MM.1S (cell line): ENCODE data around the gene ZBTB37.
"Not testable (repeated sequence)": the region's sequence is repeated elsewhere in the genome, so short reads cannot be mapped to it uniquely, and the experiment has no call there.

Experiments
- DNase-seq: peaks from one replicate; pipeline ENCODE4 v3.0.0-alpha.2; 2015
- H2AFZ ChIP-seq: fragments of 300-600 bp; sonication (generic); 2 replicates; pipeline ENCODE4 v1.6.0; 2016; ENCODE audit warnings: antibody characterized with exemption, low read length
- H3F3A ChIP-seq: fragments of 300-600 bp; sonication (generic); 2 replicates; pipeline ENCODE4 v1.6.1; 2016; ENCODE audit warnings: mild to moderate bottlenecking, antibody characterized with exemption, low read length, moderate library complexity, mixed read lengths; ENCODE audit not compliant: insufficient read depth
- H3K27ac ChIP-seq: fragments of 300-600 bp; sonication (generic); 2 replicates; pipeline ENCODE4 v1.5.1; 2016; ENCODE audit warnings: mild to moderate bottlenecking, low read length
- H3K27me3 ChIP-seq: fragments of 300-600 bp; sonication (generic); replicated peaks from 2 replicates; pipeline ENCODE4 v1.6.0; 2016; ENCODE audit warnings: low read length; ENCODE audit not compliant: insufficient read depth
- H3K36me3 ChIP-seq: fragments of 300-600 bp; sonication (generic); replicated peaks from 2 replicates; pipeline ENCODE4 v1.6.1; 2016; ENCODE audit warnings: mild to moderate bottlenecking, low read length, mixed read lengths; ENCODE audit not compliant: insufficient read depth
- H3K4me1 ChIP-seq: fragments of 300-600 bp; sonication (generic); 2 replicates; pipeline ENCODE4 v1.6.1; 2016; ENCODE audit warnings: low read length, mixed read lengths
- H3K4me2 ChIP-seq: fragments of 300-600 bp; sonication (generic); 2 replicates; pipeline ENCODE4 v1.6.0; 2016; ENCODE audit warnings: low read depth, low read length
- H3K4me3 ChIP-seq: fragments of 300-600 bp; sonication (generic); 2 replicates; pipeline ENCODE4 v1.5.1; 2016; ENCODE audit warnings: low read length, mixed read lengths
- H3K79me2 ChIP-seq: fragments of 300-600 bp; sonication (generic); 2 replicates; pipeline ENCODE4 v1.6.1; 2016; ENCODE audit warnings: mixed run types, low read length, mixed read lengths
- H3K9ac ChIP-seq: fragments of 300-600 bp; sonication (generic); 2 replicates; pipeline ENCODE4 v1.6.1; 2016; ENCODE audit warnings: low read length, mixed read lengths
- H3K9me2 ChIP-seq: fragments of 300-600 bp; sonication (generic); replicated peaks from 2 replicates; pipeline ENCODE4 v1.6.1; 2016; ENCODE audit warnings: mild to moderate bottlenecking, low read length, mixed read lengths; ENCODE audit not compliant: insufficient read depth
- H3K9me3 ChIP-seq: fragments of 300-600 bp; sonication (generic); replicated peaks from 2 replicates; pipeline ENCODE4 v1.6.1; 2016; ENCODE audit warnings: mild to moderate bottlenecking, low read length, mixed read lengths; ENCODE audit not compliant: insufficient read depth
- H4K20me1 ChIP-seq: fragments of 300-600 bp; sonication (generic); 2 replicates; pipeline ENCODE4 v1.6.1; 2016; ENCODE audit warnings: mild to moderate bottlenecking, low read length, moderate library complexity, mixed read lengths; ENCODE audit not compliant: insufficient read depth
- CTCF ChIP-seq: fragments of 300-600 bp; sonication (generic); IDR thresholded peaks from 2 replicates; pipeline ENCODE4 v1.5.1; 2016; ENCODE audit warnings: antibody characterized with exemption, low read length, mixed read lengths
- EZH2 ChIP-seq: fragments of 300-600 bp; sonication (generic); optimal IDR thresholded peaks from 2 replicates; pipeline ENCODE3; 2017; ENCODE audit warnings: low read depth, mild to moderate bottlenecking, antibody characterized with exemption, low read length, mixed read lengths
- EZH2phosphoT487 ChIP-seq: fragments of 300-600 bp; sonication (generic); IDR thresholded peaks from 2 replicates; pipeline ENCODE4 v1.6.1; 2018; ENCODE audit warnings: antibody characterized with exemption, low read length

ZBTB37 gene

GRCh38 chr1:173856903-173857302 lies 11.3 kb upstream of the ZBTB37 start:
- Histone ChIP-seq H3K27me3 (no peaks in the 10 kb centered on the region), H3K27ac (no peak overlapping the region), H3K9me2 (no peaks in the 10 kb centered on the region), H3F3A (peaks cover 20% of the 10 kb centered on the region), H3K9me3 (no peaks in the 10 kb centered on the region), H4K20me1 (no peaks in the 10 kb centered on the region; the same call in 1 of the 2 replicates), H3K4me1 (peaks cover 6% of the 10 kb centered on the region; the same call in 1 of the 2 replicates), H3K4me2 (no peak overlapping the region), H2AFZ (no peak overlapping the region), H3K9ac (no peak overlapping the region), H3K79me2 (no peaks in the 10 kb centered on the region), H3K36me3 (no peaks in the 10 kb centered on the region), H3K4me3 (no peak overlapping the region)
- DNase-seq = no peak
- TF ChIP-seq EZH2 (no peak), EZH2phosphoT487 (no peak), CTCF (no peak)

- no peaks in the 10 kb centered on the region for H3K36me3 ChIP-seq
- DNase-seq = no peak
- no peaks in the 10 kb centered on the region for H3K27me3 ChIP-seq
- H3K4me3 ChIP-seq = no peak overlapping the region
- peaks cover 24% of the 10 kb centered on the region for H3F3A ChIP-seq
- no peak overlapping the region for H3K27ac ChIP-seq
- H3K9me3 ChIP-seq = no peaks in the 10 kb centered on the region
- peaks cover 6% of the 10 kb centered on the region; the same call in 1 of the 2 replicates for H3K4me1 ChIP-seq
- no peak overlapping the region for H2AFZ ChIP-seq
- TF ChIP-seq EZH2 = no peak
- no peak for TF ChIP-seq EZH2phosphoT487
- TF ChIP-seq CTCF = no peak
- H3K9me2 ChIP-seq = no peaks in the 10 kb centered on the region
- no peaks in the 10 kb centered on the region for H3K79me2 ChIP-seq
- no peaks in the 10 kb centered on the region; the same call in 1 of the 2 replicates for H4K20me1 ChIP-seq
- H3K4me2 ChIP-seq = no peak overlapping the region
- no peak overlapping the region for H3K9ac ChIP-seq
Measured at GRCh38 chr1:173857363-173857917, 10.7 kb upstream of the ZBTB37 start.

- peaks cover 45% of the 10 kb centered on the region for H3F3A ChIP-seq
Measured at GRCh38 chr1:173859547-173859946, 8.6 kb upstream of the ZBTB37 start.

GRCh38 chr1:173860065-173860464 lies 8.1 kb upstream of the ZBTB37 start:
- Histone ChIP-seq H3K9me3 (no peaks in the 10 kb centered on the region), H3K79me2 (peaks cover 10% of the 10 kb centered on the region), H4K20me1 (peaks cover 25% of the 10 kb centered on the region), H3K36me3 (peaks cover 11% of the 10 kb centered on the region; the same call in 1 of the 2 replicates), H3F3A (peaks cover 50% of the 10 kb centered on the region), H2AFZ (no peak overlapping the region), H3K9ac (no peak overlapping the region), H3K4me2 (no peak overlapping the region), H3K9me2 (no peaks in the 10 kb centered on the region), H3K27me3 (no peaks in the 10 kb centered on the region), H3K4me3 (no peak overlapping the region), H3K4me1 (peaks cover 20% of the 10 kb centered on the region), H3K27ac (no peak overlapping the region)
- DNase-seq = no peak
- no peak for TF ChIP-seq CTCF

More at GRCh38 chr1:173859547-173859946, 8.6 kb upstream of the ZBTB37 start:
- H3K36me3 ChIP-seq, H3K4me3 ChIP-seq, H3K9me2 ChIP-seq, DNase-seq, H3K9ac ChIP-seq, H3K27ac ChIP-seq, H3K79me2 ChIP-seq, H2AFZ ChIP-seq, H3K27me3 ChIP-seq, H3K9me3 ChIP-seq, H3K4me2 ChIP-seq: not testable (repeated sequence)
- peaks cover 18% of the 10 kb centered on the region; the same call in 1 of the 2 replicates for H3K4me1 ChIP-seq
- peaks cover 20% of the 10 kb centered on the region for H4K20me1 ChIP-seq
